Right hindlimb (tissue), 1 donor: Measurements from ENCODE around the gene RNU6-9.

ENCODE experiments used
- DNase-seq: peaks from one replicate; pipeline ENCODE4 v3.0.0-alpha.2; 2018

The RNU6-9 gene

DNA sequence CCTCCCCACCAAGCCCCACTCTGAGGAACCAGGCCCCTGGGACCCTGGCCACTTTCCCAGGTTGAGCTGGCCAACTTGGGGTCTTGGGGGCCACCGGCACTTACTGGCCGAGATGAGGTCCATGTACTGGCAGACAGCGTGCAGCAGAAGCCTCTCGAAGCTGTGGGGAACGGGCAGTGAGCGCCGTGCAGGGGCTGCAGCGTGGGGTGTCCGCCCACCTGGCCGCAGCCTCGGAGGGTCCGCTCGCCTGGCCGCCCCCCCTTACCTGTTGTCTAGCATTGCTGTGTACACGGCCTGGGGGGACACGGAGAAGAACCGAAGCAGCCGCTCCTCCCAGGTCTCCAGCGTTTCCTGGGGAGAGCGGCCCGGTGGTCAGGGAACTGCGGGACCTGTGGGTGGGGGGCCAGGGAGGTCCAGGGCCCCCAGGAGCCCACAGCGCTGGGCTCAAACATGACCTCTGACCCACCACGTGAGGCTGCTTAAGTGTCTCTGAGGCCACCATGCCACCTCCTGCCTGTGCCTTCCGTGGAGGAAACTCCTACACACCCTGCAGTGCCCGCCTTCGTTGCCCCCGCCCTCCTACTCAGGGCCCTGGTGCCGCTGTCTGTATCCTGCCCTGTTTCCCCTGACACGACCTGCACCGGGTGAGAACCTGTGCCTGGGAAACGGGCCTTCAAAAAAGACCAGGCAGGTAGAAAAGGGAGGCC lies 6.2 kb downstream of the RNU6-9 start:
- DNase-seq, result no peak

DNA sequence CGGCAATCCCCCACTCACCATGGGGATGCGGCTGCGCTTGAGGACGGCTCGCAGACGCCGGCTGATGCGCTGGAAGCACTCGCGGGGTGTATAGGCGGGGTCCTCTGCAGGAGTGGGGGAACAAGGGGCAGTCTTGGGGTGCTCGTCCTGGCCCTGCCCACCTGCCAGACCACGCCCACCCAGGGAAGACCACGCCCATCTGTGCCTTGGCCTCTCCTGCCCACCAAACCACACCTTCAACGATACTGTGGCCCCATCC lies 6.7 kb downstream of the RNU6-9 start:
- no peak for DNase-seq

DNA sequence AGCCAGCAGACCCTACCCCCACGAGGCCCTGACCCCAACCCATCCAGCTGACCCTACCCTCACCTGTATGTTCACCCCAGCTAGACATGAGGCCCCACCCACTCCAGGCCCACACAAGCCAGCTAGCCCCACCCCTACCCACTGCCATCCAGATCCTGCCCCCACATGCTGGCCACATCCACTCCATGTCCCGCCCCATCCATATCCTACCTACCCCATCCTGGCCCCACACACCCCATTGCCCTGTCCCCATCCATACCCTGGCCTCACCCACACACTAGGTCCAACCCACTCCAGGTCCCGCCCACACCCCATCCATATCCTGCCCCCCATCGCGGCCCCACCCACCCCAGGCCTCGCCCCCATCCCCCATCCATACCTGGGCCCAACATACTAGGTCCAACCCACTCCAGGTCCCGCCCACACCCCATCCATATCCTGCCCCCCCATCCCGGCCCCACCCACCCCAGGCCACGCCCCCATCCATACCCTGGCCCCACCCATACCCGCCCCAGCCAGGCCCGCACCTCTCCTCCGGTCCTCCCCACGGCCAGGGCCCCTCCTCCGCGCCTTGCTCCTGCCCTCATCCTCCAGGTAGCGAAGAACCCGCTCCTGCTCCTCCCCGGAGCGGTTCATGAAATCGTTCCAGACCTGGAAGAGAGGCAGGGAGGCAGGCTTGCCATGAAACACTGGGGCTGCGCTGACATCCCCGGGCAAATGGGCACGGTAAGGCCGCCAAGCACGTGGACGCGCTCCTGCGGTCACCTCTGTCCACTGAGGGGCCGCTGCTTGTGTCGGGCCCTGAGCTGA lies 7.2 kb downstream of the RNU6-9 start:
- no peak for DNase-seq

DNA sequence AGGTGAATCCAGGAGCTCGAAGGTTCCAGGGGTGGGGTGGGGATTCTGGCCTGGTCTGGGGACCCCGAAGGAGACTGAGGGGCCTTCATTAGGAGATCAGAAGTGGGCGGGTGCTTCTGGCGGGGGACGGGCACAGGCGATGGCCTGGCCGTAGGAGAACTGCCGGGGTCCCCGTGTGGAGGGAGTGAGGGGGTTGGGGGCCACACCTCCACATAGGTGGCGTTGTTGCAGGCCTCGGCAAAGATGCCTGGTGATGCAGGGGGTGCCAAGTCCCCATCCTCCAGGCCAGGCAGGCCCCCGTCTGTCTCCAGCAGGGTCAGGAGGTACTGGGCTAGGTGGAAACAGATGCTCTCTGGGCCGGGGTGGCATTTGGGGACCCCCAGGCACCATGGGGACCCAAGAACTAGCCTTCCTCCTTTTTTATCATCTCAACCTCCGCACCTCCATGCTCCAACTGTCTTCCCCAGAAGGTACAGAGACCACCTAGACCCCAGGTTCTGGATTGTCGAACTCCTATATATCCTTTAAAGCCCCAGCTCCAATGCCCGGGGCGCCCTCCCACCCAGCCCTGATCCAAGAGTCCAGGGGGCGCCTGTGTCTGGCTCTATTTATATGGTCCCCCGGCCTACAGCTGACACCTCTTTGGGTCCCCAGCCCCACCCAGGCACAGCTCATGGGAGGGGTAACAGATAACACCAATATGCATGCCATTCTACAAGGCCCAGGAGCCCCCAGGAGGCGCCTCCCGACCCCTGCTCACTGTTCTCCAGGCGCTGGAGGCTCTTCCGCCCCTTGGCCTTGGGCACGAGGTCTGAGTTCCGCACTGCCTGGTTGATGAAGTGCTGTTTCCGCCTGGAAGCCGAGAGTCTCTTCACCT lies 8.2 kb downstream of the RNU6-9 start:
- DNase-seq, result no peak

DNA sequence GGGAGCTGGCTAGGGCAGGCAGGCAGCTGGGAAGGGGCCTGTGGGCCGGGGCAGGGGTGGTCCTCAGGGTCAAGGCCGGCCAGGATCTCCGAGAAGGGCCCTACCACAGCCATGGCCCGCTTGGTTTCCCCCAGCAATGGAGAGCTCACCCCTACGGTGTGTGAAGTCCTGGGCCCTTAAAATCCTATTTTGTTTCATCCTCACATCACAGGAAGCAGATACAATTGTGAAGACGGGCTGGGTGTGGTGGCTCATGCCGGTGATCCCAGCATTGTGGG lies 8.7 kb downstream of the RNU6-9 start:
- DNase-seq, result no peak

DNA sequence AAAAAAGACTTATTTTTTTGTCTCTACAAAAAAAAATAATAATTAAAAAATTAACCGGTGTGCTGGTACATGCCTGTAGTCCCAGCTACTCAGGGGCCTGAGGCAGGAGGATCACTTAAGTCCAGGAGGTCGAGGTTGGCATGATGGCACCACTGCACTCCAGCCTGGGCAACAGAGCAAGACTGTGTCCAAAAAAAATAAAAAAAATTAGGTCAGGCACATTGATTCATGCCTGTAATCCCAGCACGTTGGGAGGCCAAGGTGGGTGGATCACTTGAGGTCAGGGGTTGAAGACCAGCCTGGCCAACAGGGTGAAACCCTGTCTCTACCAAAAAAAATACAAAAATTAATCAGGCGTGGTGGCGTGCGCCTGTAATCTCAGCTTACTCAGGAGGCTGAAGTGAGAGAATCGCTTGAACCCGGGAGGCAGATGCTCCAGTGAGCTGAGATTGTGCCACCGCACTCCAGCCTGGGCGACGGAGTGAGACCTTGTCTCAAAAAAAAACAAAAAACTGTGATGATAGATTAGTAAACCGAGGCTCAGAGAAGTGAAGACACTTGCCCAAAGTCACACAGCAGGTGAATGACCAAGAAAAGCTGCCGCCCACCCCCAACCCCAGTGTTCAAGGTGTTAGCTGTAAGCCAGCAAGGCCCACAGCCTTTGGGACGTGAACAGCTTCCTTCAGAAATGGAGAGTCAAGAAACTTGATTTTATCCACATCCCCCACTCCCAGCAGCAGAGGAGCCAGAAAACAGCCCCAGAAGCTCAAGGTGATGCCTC lies 9.4 kb downstream of the RNU6-9 start:
- DNase-seq, result no peak

DNA sequence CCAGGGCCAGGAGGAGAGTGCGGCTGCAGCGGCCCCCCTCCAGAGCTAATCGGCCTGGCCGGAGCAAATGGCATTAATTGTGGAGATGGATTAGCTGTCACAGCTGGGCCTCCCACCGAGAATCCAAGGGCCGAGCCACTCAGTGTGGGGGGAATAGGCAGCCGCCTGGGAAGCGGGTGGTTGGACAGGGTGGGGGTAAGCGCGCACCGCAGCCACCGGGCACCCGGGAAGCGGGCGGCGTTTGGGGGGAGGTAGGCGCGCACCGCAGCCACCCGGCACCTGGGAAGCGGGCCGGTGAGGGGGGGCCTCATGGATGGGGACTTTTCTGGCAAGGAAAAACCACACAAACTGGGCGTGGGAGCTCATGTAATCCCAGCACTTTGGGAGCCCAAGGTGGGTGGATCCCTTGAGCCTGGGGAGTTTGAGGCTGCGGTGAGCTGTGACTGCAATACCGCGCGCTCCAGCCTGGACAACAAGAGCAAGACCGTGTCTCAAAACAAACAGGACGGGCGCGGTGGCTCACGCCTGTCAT lies 10.0 kb downstream of the RNU6-9 start:
- DNase-seq, result no peak

DNA sequence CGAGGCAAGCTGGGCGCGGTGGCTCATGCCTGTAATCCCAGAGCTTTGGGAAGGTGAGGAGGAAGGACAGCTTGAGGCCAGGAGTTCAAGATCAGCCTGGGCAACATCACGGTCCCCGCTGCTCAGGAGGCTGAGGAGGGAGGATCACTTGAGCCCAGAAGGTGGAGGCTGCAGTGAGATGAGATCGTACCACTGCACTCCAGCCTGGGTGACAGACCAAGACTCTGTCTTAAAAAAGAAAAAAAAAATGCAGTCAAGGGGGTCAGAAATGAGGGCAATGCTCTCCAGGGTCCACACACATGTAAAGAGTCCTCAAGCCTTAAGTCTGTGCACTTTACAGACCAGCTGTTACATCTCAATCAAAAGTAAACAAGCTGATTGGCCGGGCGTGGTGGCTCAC lies 11.3 kb downstream of the RNU6-9 start:
- DNase-seq, result no peak

DNA sequence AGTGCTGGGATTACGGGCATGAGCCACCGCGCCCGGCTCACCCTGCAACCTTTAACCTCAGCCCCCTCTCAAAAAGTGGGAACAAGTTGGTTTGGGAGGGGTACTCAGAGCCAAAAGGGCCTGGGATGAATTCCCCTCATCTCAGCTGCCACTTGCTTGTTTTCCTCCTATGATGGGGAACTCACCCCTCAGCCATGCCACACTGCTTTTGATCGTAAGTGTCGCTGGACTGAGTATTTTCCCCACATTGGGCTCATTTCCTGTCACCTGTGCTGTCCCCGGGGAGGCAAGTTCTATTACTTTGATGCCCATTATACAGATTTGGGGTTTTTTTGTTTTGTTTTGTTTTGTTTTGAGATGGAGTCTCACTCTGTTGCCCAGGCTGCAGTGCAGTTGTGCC lies 13.2 kb downstream of the RNU6-9 start:
- DNase-seq, result no peak

DNA sequence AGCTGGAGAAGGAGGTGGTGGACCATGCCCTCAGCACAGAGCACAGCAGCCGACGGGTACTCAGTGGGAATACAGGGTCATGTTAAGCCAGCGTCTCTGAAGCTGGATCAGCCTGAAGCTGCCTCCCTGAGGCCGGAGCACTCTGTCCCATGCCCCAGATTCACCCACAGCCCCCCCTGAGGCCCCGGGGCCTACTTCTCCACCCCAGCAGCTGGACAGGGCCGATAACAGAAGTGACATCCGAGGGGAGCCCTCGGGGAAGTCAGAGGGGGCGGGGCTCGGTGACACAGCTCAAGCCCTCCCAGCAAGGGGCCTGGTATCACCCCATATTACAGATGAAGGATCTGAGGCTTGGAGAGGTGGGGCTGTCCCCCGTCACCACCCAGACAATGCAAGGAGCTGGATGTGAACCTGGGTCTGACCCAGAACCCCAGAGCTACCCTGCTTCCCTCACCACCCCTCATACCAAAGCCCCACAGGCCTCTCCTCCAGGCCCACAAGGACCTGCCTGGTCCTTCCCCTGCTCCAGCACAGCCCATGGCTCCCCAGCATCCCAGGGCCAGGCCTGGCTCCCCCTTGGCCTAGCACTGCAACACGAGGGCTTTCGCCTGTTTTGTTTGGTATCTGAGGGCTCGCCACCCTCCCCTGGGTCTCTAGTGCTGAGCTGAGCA lies 14.0 kb downstream of the RNU6-9 start:
- DNase-seq, result no peak

DNA sequence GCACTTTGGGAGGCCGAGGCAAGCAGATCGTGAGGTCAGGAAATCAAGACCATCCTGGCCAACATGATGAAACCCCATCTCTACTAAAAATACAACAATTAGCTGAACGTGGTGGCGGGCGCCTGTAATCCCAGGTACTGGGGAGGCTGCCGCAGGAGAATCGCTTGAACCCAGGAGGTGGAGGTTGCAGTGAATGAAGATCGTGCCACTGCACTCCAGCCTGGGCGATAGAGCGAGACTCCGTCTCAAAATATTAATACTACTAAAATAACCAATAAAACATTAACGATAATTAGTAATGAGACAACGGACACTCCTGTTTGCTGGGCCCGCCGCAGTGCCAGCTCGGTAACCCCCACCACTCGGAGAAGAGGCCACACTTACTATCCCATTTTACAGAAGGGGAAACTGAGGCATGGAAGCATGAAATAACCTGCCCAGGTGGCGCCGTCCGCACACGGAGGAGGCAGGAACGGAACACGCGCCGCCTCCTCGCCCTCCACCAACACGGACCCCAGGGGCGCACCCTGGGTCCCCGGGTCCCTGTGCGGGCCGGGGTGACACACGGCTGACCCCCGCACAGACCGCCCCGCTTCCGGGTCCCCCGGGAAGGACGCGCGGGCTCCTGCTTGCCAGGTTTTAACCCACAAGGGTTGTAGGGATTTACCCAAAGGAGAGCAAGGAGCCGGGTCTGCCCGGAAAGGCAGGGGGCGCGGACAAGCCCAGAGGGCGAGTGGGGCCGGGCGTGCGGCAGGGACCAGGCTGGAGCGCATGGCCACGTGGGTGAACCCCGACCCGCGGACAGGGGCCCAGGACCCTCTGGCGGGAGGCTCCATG lies 18.1 kb downstream of the RNU6-9 start:
- DNase-seq, result no peak

DNA sequence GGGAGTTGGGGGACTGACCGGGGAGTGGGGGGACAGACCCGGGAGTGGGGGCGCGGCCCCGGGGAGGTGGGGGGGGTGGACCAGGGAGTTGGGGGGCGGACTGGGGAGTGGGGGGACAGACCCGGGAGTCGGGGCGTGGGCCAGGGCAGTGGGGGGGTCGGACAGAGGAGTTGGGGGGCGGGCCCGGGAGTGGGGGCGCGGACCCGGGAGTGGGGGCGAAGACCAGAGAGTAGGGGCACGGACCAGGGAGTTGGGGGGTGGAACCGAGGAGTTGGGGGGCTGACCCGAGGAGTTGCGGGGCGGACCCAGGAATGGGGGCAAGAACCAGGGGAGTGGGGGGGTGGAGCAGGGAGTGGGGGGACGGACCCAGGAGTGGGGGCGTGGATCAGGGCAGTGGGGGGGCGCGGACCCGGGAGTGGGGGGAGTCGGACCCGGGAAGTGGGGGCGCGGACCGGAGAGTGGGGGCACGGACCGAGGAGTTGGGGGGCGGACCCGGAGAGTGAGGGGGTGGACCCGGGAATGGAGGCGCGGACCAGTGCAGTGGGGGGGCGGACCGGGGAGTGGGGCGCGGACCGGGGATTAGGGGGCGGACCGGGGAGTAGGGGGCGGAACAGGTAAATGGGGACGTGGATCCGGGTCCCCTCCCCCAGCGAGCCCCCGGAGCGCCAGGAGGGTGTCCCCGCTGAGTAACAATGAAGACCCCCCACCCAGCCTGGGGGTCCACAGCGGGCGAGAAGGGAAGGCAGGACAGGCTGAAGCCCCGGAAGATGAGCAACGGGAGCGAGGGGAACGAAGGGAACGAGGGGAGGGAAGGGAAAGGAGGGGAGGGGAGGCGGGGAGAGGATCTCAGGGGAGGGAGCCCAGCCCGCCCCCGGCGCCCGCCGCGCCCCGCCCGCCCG lies 19.1 kb downstream of the RNU6-9 start:
- DNase-seq, result peak; percentile 69

DNA sequence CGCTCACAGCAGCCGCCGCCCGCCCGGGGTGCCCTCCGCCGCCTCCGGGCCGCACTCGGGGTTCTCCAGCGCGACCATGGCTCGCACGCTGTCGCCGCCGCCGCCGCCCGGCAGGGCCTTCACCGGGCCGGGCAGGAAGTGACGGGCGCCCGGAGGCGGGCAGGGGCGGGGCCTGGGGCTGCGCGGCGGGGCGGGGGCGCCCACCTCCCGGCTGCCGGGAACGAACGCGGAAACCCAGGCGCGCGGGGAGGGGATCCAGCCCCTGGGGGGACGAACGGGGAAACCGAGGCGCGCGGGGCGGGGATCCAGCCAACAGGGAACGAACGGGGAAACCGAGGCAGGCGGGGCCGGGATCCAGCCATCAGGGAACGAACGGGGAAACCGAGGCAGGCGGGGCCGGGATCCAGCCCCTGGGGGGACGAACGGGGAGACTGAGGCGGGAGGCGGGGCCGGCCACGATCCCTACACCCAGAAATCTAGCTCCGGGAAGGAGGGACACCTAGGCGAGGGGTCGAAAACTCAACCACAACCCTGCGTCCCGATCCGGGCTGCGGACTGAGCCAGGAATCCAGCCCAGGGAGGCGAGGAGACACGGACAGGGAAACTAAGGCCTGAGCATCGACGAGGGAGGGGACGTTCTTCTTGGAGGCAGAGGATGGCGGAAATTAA lies 19.9 kb downstream of the RNU6-9 start, which contains the start of gene R3HDM4:
R3HDM4 (minus strand) TSS at position 140 of the 669 bp plus-strand sequence; CDS start at position 78, 62 bp downstream.
- DNase-seq, result peak; percentile 87

DNA sequence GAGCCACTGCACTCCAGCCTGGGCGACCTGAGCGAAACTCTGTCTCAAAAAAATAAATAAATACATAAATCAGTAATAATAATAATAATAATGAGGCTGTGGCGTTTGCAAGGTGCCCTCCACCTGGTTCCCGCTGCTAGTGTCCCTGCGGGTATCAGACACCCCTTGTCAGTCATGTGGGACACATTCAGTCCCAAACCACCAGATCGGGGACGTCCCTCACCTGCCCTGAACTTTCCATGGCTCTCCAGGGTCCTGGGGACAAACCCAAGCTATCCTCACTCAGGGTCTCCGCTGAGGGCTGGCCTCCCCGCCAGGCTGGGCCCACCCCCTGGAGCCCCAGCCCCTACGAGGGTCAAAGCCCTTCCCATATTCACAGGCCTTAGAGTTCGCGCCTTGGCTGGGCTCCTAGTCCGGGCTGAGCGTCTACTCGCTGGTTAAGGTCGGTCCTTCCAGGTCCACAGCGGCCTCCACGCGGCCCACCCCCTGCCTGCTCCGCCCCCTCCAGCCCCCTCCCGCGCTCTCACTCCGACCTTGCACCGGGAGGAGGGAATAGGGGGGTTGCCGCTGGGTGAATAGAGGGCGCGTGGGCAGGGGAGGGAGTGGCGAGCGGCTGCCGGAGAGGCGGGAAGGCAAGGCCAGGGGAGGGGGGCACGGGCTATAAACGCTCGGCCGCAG lies 23.5 kb downstream of the RNU6-9 start:
- DNase-seq, result no peak

DNA sequence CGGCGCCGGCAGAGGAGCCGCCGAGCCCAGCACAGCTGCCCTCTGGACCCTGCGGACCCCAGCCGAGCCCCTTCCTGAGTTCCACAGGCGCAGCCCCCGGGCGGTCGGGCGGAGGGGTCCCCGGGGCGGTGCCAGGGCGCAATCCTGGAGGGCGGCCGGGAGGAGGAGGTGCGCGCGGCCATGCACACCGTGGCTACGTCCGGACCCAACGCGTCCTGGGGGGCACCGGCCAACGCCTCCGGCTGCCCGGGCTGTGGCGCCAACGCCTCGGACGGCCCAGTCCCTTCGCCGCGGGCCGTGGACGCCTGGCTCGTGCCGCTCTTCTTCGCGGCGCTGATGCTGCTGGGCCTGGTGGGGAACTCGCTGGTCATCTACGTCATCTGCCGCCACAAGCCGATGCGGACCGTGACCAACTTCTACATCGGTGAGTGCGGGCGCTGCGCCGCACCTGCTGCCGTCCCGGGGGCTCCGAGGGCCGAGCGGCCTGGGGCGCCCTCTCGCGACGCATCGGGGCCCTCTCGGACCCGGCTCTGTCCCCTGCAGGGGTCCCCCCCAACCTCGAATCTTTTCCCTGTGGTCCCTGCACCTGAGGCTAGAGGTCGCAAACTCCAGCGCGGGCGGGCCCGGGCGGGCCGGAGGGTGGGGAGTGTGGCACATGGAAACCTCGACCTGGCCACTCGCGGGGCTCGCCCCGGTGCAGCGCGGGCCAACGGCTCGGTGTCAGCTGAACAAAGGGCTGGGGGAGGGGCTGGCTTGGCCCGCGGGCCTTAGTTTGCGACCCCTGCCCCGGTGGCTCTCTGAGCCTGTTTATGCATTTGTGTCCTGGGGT lies 24.3 kb downstream of the RNU6-9 start, which contains the start of gene KISS1R:
KISS1R (plus strand) TSS at position 11 of the 829 bp plus-strand sequence; CDS start at position 181, 170 bp downstream.
- no peak for DNase-seq

DNA sequence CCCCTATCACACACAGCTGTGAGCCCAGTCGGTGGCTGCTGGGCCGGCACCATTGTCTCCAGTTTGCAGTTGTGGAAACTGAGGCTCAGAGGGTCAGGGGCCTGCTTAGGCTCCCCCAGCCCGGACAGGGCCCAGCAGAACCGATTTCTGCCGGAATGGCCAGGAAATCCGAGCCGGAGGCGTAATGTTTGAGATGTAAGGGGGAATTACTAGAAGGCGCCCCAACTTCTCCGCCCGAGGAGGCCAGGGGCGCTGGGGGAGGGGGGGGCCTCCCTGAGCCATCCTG lies 24.8 kb downstream of the RNU6-9 start:
- no peak for DNase-seq

DNA sequence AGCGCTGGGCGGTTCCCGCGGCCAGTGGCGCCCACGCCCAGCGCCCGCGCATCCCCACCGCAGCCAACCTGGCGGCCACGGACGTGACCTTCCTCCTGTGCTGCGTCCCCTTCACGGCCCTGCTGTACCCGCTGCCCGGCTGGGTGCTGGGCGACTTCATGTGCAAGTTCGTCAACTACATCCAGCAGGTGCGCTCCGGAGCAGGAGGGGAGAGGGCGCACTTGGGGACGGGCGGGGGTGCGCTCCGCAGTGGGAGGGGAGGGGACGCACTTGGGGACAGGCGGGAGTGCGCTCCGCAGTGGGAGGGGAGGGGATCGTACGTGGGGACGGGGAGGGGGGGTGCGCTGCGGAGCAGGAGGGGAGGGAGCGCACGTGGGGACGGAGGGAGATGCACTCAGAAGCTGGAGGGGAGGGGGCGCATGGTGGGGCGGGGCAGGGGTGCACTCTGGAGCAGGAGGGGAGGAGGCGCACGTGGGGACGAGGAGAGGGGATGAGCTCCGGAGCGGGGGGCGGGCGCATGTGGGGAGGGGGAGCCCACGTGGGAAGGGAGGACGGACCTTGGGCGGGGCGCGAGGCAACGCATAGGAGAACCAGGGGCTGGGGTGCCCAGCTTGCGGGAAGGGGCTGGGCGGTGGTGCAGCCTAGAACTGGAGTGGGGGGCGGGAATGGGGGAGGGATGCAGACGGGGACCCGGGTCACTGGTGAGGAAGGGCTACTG lies 25.4 kb downstream of the RNU6-9 start:
- no peak for DNase-seq
